Sigmoid colon (tissue), 7 donors: ENCODE data around the gene ADAMTS14. TPM values are rescaled to one million over a fixed set of nuclear protein-coding genes. Genes with fewer than 3 reads are reported as not detected.
A peak's percentile ranks its signal among the peaks of the same experiment; 100 is the strongest.
"Not testable (repeated sequence)": the region's sequence is repeated elsewhere in the genome, so short reads cannot be mapped to it uniquely, and the experiment has no call there.

Source experiments
- DNase-seq: peaks from one replicate; pipeline ENCODE4 v3.0.0-alpha.2; 2019
- H3K27ac ChIP-seq, 4 donors: fragments of 200-600 bp; sonication (generic); one replicate each; pipeline ENCODE4 v1.5.1; 2016 to 2019; ENCODE audit warnings: mild to moderate bottlenecking in 1 of 4
- H3K27me3 ChIP-seq, 3 donors: fragments of 200-600 bp; sonication (generic); one replicate each; pipeline ENCODE4 v1.5.1; 2019; ENCODE audit warnings: mild to moderate bottlenecking in 1 of 3
- H3K36me3 ChIP-seq, 4 donors: fragments of 200-600 bp; sonication (generic); one replicate each; pipeline ENCODE4 v1.5.1; 2016 to 2019
- H3K4me1 ChIP-seq, 4 donors: fragments of 200-600 bp; sonication (generic); one replicate each; pipeline ENCODE4 v1.5.1; 2017 to 2019
- H3K4me3 ChIP-seq, 4 donors: fragments of 200-600 bp; sonication (generic); one replicate each; pipeline ENCODE4 v1.5.1; 2017 to 2019; ENCODE audit warnings: mild to moderate bottlenecking in 2 of 4, moderate library complexity in 1 of 4
- H3K9me3 ChIP-seq, 4 donors: fragments of 200-600 bp in 3 of 4; sonication (generic) in 3 of 4; one replicate each; pipeline versions ENCODE4 v1.5.1 to v1.6.1; 2013 to 2019
- EP300 ChIP-seq, 4 donors: sonication (generic); formaldehyde crosslinking; IDR thresholded peaks; one replicate each; pipeline ENCODE4 v1.6.1; 2017; ENCODE audit warnings: antibody characterized with exemption in 4 of 4
- POLR2A ChIP-seq, 2 donors: fragments of 450-650 bp; IDR thresholded peaks; one replicate each; pipeline ENCODE4 v1.6.1; 2016; ENCODE audit warnings: antibody characterized with exemption in 2 of 2, mild to moderate bottlenecking in 2 of 2, moderate library complexity in 2 of 2
- POLR2AphosphoS5 ChIP-seq, 4 donors: sonication (generic); formaldehyde crosslinking; IDR thresholded peaks; one replicate each; pipeline ENCODE4 v1.6.1; 2017; ENCODE audit warnings: antibody characterized with exemption in 4 of 4
- WGBS, 2 donors: extraction: QIAGEN DNeasy Blood & Tissue Kit; methylation state at CpG; one replicate each; pipeline ENCODE4 v1.1.7; 2013; 5-methylcytosine and 5-hydroxymethylcytosine counted together
- intact Hi-C: fragments of 100-400 bp; cut with DNase I; formaldehyde crosslinking; loops from one replicate; pipeline ENCODE4 v1.15.1; 2023
- polyA plus RNA-seq, 3 donors: library from polyadenylated mRNA; stranded (reverse); fragments of 200-250 nt; gene quantifications; one replicate each; pipeline ENCODE4 v1.2.3, GENCODE V29; 2013
- total RNA-seq, 4 donors: library from RNA; depleted of rRNA; stranded (reverse); fragments of >200 nt; gene quantifications; one replicate each; pipeline ENCODE4 v1.1.0, GENCODE V29; 2016
- TF ChIP-seq, protein P1 (sequence below), 4 experiments: fragments of 450-650 bp in 3 of 4; fragments of 200-600 bp in 1 of 4; IDR thresholded peaks; one replicate each; pipeline ENCODE4 v1.5.1; 2016 to 2019; ENCODE audit warnings: antibody characterized with exemption in 4 of 4, mild to moderate bottlenecking in 3 of 4, moderate library complexity in 2 of 4
- donor health status: healthy with polysubstance abuse.
- donor health status: Bipolar disorder and iron deficiency.
- donor health status: healthy.

Gene ADAMTS14
- total and polyA plus RNA-seq, 7 donors = under 0.01 to 1.1 (median 0.50) TPM; not detected in 1

GRCh38 chr10:70761727-70762350 lies 89.5 kb downstream of the ADAMTS14 start:
- Histone ChIP-seq H3K4me1 (no peaks in the 10 kb centered on the region), H3K36me3 (no peaks in the 10 kb centered on the region), H3K27ac (no peak overlapping the region), H3K9me3 (peaks cover 0 to 2% (median 0%) of the 10 kb centered on the region in 4 donors), H3K27me3 (no peaks in the 10 kb centered on the region), H3K4me3 (no peak overlapping the region)
- intact Hi-C loops = no loop called here
- 64 to 91% methylated on average over 10 of the region's 10 CpGs for WGBS, 2 donors
- DNase-seq = peak; percentile 57
- TF ChIP-seq EP300 (IDR thresholded peaks at IDR 0.05) = no peak
- no peak for TF ChIP-seq POLR2AphosphoS5 (IDR thresholded peaks at IDR 0.05)
- no peak for TF ChIP-seq POLR2A (IDR thresholded peaks at IDR 0.05)
- TF ChIP-seq, protein P1, sequence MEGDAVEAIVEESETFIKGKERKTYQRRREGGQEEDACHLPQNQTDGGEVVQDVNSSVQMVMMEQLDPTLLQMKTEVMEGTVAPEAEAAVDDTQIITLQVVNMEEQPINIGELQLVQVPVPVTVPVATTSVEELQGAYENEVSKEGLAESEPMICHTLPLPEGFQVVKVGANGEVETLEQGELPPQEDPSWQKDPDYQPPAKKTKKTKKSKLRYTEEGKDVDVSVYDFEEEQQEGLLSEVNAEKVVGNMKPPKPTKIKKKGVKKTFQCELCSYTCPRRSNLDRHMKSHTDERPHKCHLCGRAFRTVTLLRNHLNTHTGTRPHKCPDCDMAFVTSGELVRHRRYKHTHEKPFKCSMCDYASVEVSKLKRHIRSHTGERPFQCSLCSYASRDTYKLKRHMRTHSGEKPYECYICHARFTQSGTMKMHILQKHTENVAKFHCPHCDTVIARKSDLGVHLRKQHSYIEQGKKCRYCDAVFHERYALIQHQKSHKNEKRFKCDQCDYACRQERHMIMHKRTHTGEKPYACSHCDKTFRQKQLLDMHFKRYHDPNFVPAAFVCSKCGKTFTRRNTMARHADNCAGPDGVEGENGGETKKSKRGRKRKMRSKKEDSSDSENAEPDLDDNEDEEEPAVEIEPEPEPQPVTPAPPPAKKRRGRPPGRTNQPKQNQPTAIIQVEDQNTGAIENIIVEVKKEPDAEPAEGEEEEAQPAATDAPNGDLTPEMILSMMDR (IDR thresholded peaks at IDR 0.05) = no peak

DNA sequence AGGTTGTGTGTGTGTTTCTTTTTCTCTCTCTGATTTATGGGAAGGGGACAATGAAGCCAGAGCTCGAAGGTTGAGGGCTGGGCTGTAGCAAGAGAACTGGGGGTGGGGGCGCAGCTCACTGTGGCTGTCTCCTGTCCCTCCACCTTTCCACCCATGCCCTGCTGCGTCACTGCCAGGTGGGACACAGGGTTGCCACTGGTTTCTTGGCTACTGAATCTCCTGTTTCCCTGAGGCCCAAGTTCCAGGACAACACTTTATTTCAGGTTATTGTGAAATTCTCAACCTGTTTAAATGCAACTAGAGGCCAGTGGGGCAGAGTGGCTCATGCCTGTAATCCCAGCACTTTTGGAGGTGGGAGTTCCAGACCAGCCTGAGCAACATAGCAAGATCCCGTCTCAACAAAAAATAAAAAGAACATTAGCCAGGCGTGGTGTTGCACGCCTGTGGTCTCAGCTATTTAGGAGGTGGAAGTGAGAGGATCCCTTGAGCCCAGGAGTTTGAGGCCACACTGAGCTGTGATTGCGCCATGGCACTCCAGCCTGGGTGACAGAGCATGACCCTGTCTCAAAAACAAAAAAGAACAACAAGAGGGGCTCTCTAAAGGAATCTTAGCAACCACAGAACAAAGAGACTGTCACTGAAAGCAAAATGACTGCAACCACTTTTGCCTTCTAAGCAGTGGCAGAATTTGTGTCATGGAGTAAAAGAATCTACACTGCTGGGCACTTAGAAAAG lies 90.3 kb downstream of the ADAMTS14 start:
- WGBS, 2 donors = 76 to 81% methylated on average over 7 of the region's 7 CpGs
- intact Hi-C loops = no loop called here
- Histone ChIP-seq H3K9me3 (peaks cover 0 to 2% (median 0%) of the 10 kb centered on the region in 4 donors), H3K4me1 (no peaks in the 10 kb centered on the region), H3K27ac (no peak overlapping the region), H3K27me3 (no peaks in the 10 kb centered on the region), H3K4me3 (no peak overlapping the region), H3K36me3 (no peaks in the 10 kb centered on the region)
- TF ChIP-seq POLR2A (IDR thresholded peaks at IDR 0.05) (no peak), EP300 (IDR thresholded peaks at IDR 0.05) (no peak), POLR2AphosphoS5 (IDR thresholded peaks at IDR 0.05) (no peak)
- TF ChIP-seq, protein P1 (IDR thresholded peaks at IDR 0.05) = no peak
- DNase-seq = peak; percentile 37

GRCh38 chr10:70763567-70763966 lies 91.3 kb downstream of the ADAMTS14 start:
- peak; percentile 42 for DNase-seq
- Histone ChIP-seq H3K4me1 (no peaks in the 10 kb centered on the region), H3K9me3 (peaks cover 0 to 2% (median 0%) of the 10 kb centered on the region in 4 donors), H3K4me3 (no peak overlapping the region), H3K36me3 (no peaks in the 10 kb centered on the region), H3K27me3 (no peaks in the 10 kb centered on the region), H3K27ac (no peak overlapping the region)
- 64 to 65% methylated on average over 3 of the region's 3 CpGs for WGBS, 2 donors
- intact Hi-C loops = no loop called here
- TF ChIP-seq EP300 (IDR thresholded peaks at IDR 0.05) (no peak), POLR2AphosphoS5 (IDR thresholded peaks at IDR 0.05) (no peak), POLR2A (IDR thresholded peaks at IDR 0.05) (no peak)
- TF ChIP-seq, protein P1 (IDR thresholded peaks at IDR 0.05) = no peak

- intact Hi-C loops = no loop called here
- H3K36me3 ChIP-seq = no peaks in the 10 kb centered on the region
- H3K4me1 ChIP-seq = no peaks in the 10 kb centered on the region
- DNase-seq = peak; percentile 27
- H3K27ac ChIP-seq = no peak overlapping the region
- peaks cover 0 to 2% (median 0%) of the 10 kb centered on the region in 4 donors for H3K9me3 ChIP-seq
- WGBS, 2 donors = 95 to 96% methylated on average over 8 of the region's 8 CpGs
- TF ChIP-seq, protein P1 (IDR thresholded peaks at IDR 0.05) = no peak
- TF ChIP-seq POLR2AphosphoS5 (IDR thresholded peaks at IDR 0.05) = no peak
- TF ChIP-seq POLR2A (IDR thresholded peaks at IDR 0.05) = no peak
- no peak for TF ChIP-seq EP300 (IDR thresholded peaks at IDR 0.05)
- H3K27me3 ChIP-seq = no peaks in the 10 kb centered on the region
- H3K4me3 ChIP-seq = no peak overlapping the region
These were observed 93.7 kb downstream of the ADAMTS14 start for GRCh38 chr10:70765794-70766594.

DNA sequence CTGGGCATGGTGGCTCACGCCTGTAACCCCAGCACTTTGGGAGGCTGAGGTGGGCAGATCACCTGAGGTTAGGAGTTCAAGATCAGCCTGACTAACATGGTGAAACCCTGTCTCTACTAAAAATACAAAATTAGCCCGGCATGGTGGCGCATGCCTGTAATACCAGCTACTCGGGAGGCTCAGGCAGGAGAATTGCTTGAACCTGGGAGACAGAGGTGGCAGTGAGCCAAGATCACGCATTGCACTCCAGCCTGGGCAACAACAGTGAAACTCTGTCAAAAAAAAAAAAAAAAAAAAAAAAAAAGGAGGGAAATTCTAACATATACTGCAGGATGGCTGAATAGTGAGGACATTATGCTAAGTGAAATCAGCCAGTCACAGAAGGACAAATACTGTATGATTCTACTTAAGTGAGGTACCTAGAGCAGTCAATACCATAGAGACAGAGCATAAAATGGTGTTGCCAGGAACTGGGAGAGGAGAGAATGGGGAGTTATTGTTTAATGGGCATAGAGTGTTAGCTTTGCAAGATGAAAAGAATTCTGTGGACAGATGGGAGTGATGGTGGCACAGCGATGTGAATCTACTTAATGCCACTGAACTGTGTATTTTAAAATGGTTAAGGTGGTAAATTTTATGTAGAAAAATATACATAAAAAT lies 95.8 kb downstream of the ADAMTS14 start:
- H3K27me3 ChIP-seq, intact Hi-C loops, H3K4me1 ChIP-seq, H3K4me3 ChIP-seq, H3K36me3 ChIP-seq, H3K27ac ChIP-seq, H3K9me3 ChIP-seq: not testable (repeated sequence)
- WGBS, 2 donors = 74 to 84% methylated on average over 6 of the region's 6 CpGs
- peak; percentile 38 for DNase-seq
